ENCODE results near the gene MEX3A. TPM values are rescaled to one million over a fixed set of nuclear protein-coding genes. Genes with fewer than 3 reads are reported as not detected.

Gene MEX3A
- total and polyA plus RNA-seq, 10 of the 15 experiments (the other 5 are each of a cell fraction or from before 2014, with no cell fraction given), result 0.11 to 5.1 (median 1.7) TPM

- 88% methylated on average over 4 of the region's 4 CpGs for WGBS (ENCODE audit: insufficient coverage, insufficient replicate concordance, low lambda C conversion rate, missing lambda C conversion rate)
- H3K27ac ChIP-seq (ENCODE audit: control insufficient read depth, insufficient read depth), result no peak overlapping the region
- H3K27me3 ChIP-seq (replicated peaks in 1 of 2; ENCODE audit: control insufficient read depth in 2 of 2, insufficient read depth in 2 of 2, low read length in 1 of 2), result no peaks in the 10 kb centered on the region
- no peak for ATAC-seq
- in situ Hi-C loops (cut with MboI), result no loop called here
- no peak for FAIRE-seq
- ChIA-PET POLR2A (interaction anchor here (0.7 to 6.8 kb wide), 7 partner anchors 11 to 160 kb away, joined by 3 to 89 read pairs (median 6); partner anchors contain the start of gene LMNA), RAD21 (ENCODE audit: unreplicated experiment) (interaction anchor here (0.5 to 22.4 kb wide), 4 partner anchors 9 to 117 kb away, joined by 3 to 695 read pairs (median 4); partner anchors contain the start of gene LMNA), CTCF (interaction anchor here (1.0 to 21.5 kb wide), 4 partner anchors 8 to 219 kb away, joined by 3 to 1294 read pairs (median 13); partner anchors contain the start of gene LMNA), SMC1A (ENCODE audit: uncharacterized antibody, unreplicated experiment) (interaction anchor here (0.6 to 23.8 kb wide), 5 partner anchors 9 to 59 kb away, joined by 3 to 874 read pairs (median 3); partner anchors contain the start of gene LMNA)
- no peak overlapping the region for H3K9ac ChIP-seq (ENCODE audit: control insufficient read depth, insufficient read depth, low read length)
- no peaks in the 10 kb centered on the region for H3K9me3 ChIP-seq (replicated peaks; ENCODE audit: control insufficient read depth, insufficient read depth, low read length)
- H2AFZ ChIP-seq (ENCODE audit: control insufficient read depth, low read depth, low read length), result no peak overlapping the region
- peaks cover 58% of the 10 kb centered on the region for H3K4me1 ChIP-seq (ENCODE audit: control insufficient read depth, insufficient read depth, low read length)
- no TSS peak for BruUV-seq (replicated peaks)
- intact Hi-C loops (cut with micrococcal nuclease; ENCODE audit: unreplicated experiment), result no loop called here
- TF ChIP-seq HDGF (IDR thresholded peaks at IDR 0.05) (0 out of 2 replicates have a peak, but pooled peaks have one; percentile 58), NBN (IDR thresholded peaks at IDR 0.05) (no peak)
- no peaks in the 10 kb centered on the region for H3K36me3 ChIP-seq (ENCODE audit: control insufficient read depth in 2 of 2, insufficient read depth in 2 of 2, low read length in 1 of 2)
- H3K4me2 ChIP-seq (ENCODE audit: control insufficient read depth, insufficient read depth), result no peak overlapping the region
- H3K4me3 ChIP-seq, result no peak overlapping the region
- no peak for DNase-seq (ENCODE audit: low read depth, low spot score)
- H4K20me1 ChIP-seq (ENCODE audit: control insufficient read depth, insufficient read depth), result no peaks in the 10 kb centered on the region
- peaks cover 2% of the 10 kb centered on the region; the same call in 1 of the 2 replicates for H3K79me2 ChIP-seq (ENCODE audit: control insufficient read depth, insufficient read depth, low read length)
Observed at GRCh38 chr1:156100205-156100995, 18.1 kb upstream of the MEX3A start.

GRCh38 chr1:156099282-156099681 lies 17.0 kb upstream of the MEX3A start:
- FAIRE-seq, result no peak
- in situ Hi-C loops (cut with MboI) (no loop called here), intact Hi-C loops (cut with micrococcal nuclease; ENCODE audit: unreplicated experiment) (loop anchor here (5.0 to 10.0 kb wide), 2 partner anchors 186 to 218 kb away; partner anchors contain the start of genes SMG5 and TMEM79)
- ChIA-PET CTCF (interaction anchor here (0.6 to 21.5 kb wide), 6 partner anchors 9 to 282 kb away, joined by 3 to 1294 read pairs (median 5); partner anchors contain the start of gene LMNA), POLR2A (interaction anchor here (0.6 to 6.8 kb wide), 9 partner anchors 10 to 214 kb away, joined by 3 to 89 read pairs (median 4); partner anchors contain the start of genes LMNA and PMF1), SMC1A (ENCODE audit: uncharacterized antibody, unreplicated experiment) (interaction anchor here (1.1 to 23.8 kb wide), 4 partner anchors 25 to 60 kb away, joined by 3 to 874 read pairs (median 5); partner anchors contain the start of gene LMNA), RAD21 (ENCODE audit: unreplicated experiment) (interaction anchor here (0.6 to 22.4 kb wide), 7 partner anchors 10 to 136 kb away, joined by 3 to 695 read pairs (median 4); partner anchors contain the start of gene LMNA)
- Histone ChIP-seq H3K27ac (ENCODE audit: control insufficient read depth, insufficient read depth) (peak overlapping the region; percentile 51; the same call in 1 of the 2 replicates), H3K27me3 (replicated peaks in 1 of 2; ENCODE audit: control insufficient read depth in 2 of 2, insufficient read depth in 2 of 2, low read length in 1 of 2) (no peaks in the 10 kb centered on the region), H3K4me1 (ENCODE audit: control insufficient read depth, insufficient read depth, low read length) (peaks cover 49% of the 10 kb centered on the region), H2AFZ (ENCODE audit: control insufficient read depth, low read depth, low read length) (no peak overlapping the region), H3K79me2 (ENCODE audit: control insufficient read depth, insufficient read depth, low read length) (peaks cover 2% of the 10 kb centered on the region; the same call in 1 of the 2 replicates), H3K4me3 (no peak overlapping the region), H3K4me2 (ENCODE audit: control insufficient read depth, insufficient read depth) (no peak overlapping the region), H3K9me3 (replicated peaks; ENCODE audit: control insufficient read depth, insufficient read depth, low read length) (no peaks in the 10 kb centered on the region), H3K36me3 (ENCODE audit: control insufficient read depth in 2 of 2, insufficient read depth in 2 of 2, low read length in 1 of 2) (no peaks in the 10 kb centered on the region), H3K9ac (ENCODE audit: control insufficient read depth, insufficient read depth, low read length) (no peak overlapping the region), H4K20me1 (ENCODE audit: control insufficient read depth, insufficient read depth) (no peaks in the 10 kb centered on the region)
- no TSS peak for BruUV-seq (replicated peaks)
- 51% methylated on average over 3 of the region's 3 CpGs for WGBS (ENCODE audit: insufficient coverage, insufficient replicate concordance, low lambda C conversion rate, missing lambda C conversion rate)
- TF ChIP-seq, protein P1, sequence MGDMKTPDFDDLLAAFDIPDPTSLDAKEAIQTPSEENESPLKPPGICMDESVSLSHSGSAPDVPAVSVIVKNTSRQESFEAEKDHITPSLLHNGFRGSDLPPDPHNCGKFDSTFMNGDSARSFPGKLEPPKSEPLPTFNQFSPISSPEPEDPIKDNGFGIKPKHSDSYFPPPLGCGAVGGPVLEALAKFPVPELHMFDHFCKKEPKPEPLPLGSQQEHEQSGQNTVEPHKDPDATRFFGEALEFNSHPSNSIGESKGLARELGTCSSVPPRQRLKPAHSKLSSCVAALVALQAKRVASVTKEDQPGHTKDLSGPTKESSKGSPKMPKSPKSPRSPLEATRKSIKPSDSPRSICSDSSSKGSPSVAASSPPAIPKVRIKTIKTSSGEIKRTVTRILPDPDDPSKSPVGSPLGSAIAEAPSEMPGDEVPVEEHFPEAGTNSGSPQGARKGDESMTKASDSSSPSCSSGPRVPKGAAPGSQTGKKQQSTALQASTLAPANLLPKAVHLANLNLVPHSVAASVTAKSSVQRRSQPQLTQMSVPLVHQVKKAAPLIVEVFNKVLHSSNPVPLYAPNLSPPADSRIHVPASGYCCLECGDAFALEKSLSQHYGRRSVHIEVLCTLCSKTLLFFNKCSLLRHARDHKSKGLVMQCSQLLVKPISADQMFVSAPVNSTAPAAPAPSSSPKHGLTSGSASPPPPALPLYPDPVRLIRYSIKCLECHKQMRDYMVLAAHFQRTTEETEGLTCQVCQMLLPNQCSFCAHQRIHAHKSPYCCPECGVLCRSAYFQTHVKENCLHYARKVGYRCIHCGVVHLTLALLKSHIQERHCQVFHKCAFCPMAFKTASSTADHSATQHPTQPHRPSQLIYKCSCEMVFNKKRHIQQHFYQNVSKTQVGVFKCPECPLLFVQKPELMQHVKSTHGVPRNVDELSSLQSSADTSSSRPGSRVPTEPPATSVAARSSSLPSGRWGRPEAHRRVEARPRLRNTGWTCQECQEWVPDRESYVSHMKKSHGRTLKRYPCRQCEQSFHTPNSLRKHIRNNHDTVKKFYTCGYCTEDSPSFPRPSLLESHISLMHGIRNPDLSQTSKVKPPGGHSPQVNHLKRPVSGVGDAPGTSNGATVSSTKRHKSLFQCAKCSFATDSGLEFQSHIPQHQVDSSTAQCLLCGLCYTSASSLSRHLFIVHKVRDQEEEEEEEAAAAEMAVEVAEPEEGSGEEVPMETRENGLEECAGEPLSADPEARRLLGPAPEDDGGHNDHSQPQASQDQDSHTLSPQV (IDR thresholded peaks at IDR 0.05), result no peak
- no peak for DNase-seq (ENCODE audit: low read depth, low spot score)
- no peak for ATAC-seq

Measured in GM12878 (cell line).